OCI-LY3 (cell line): ENCODE measurements around the gene RNASET2.

Experiments
- H2AFZ ChIP-seq: fragments of 200-600, 300-600 bp; shearing (Covaris generic); 2 replicates; pipeline ENCODE4 v1.6.0; 2014; ENCODE audit warnings: antibody characterized with exemption, low read depth, low read length
- H3K27ac ChIP-seq: fragments of 200-600, 300-600 bp; sonication (generic); 2 replicates; pipeline ENCODE4 v1.5.1; 2014; ENCODE audit warnings: mild to moderate bottlenecking, low read length, moderate library complexity, mixed read lengths
- H3K27me3 ChIP-seq: fragments of 200-600, 300-600 bp; sonication (generic); 2 replicates; pipeline ENCODE4 v1.6.1; 2014; ENCODE audit warnings: low read depth, low read length, mixed read lengths
- H3K36me3 ChIP-seq: fragments of 200-600, 300-600 bp; sonication (generic); replicated peaks from 2 replicates; pipeline ENCODE3; 2014; ENCODE audit warnings: low read depth, low read length, mixed read lengths
- H3K4me1 ChIP-seq: fragments of 300-600, 200-600 bp; sonication (generic); 2 replicates; pipeline ENCODE4 v1.6.1; 2014; ENCODE audit warnings: low read length, mixed read lengths
- H3K4me2 ChIP-seq: fragments of 200-600, 300-600 bp; sonication (generic); 2 replicates; pipeline ENCODE4 v1.6.1; 2014; ENCODE audit warnings: low read length, mixed read lengths
- H3K4me3 ChIP-seq: fragments of 300-600, 200-600 bp; sonication (generic); 2 replicates; pipeline ENCODE4 v1.5.1; 2014; ENCODE audit warnings: antibody characterized with exemption, mild to moderate bottlenecking, low read length, moderate library complexity
- H3K79me2 ChIP-seq: fragments of 300-600, 200-600 bp; shearing (Covaris generic); 2 replicates; pipeline ENCODE4 v1.6.1; 2014; ENCODE audit warnings: mild to moderate bottlenecking, low read length, mixed read lengths
- H3K9ac ChIP-seq: fragments of 300-600, 200-600 bp; shearing (Covaris generic); 2 replicates; pipeline ENCODE4 v1.6.0; 2014; ENCODE audit warnings: mild to moderate bottlenecking, low read length, moderate library complexity
- H3K9me3 ChIP-seq: fragments of 200-600, 300-600 bp; shearing (Covaris generic); 2 replicates; pipeline ENCODE4 v1.6.1; 2014; ENCODE audit warnings: low read length, mixed read lengths; ENCODE audit not compliant: insufficient read depth
- H4K20me1 ChIP-seq: fragments of 200-600, 300-600 bp; sonication (generic); 2 replicates; pipeline ENCODE4 v1.6.1; 2016; ENCODE audit warnings: low read length, mixed read lengths; ENCODE audit not compliant: insufficient read depth
- EZH2phosphoT487 ChIP-seq: fragments of 200-600 bp; shearing (Covaris generic); IDR thresholded peaks from 2 replicates; pipeline ENCODE4 v1.6.1; 2018; ENCODE audit warnings: antibody characterized with exemption, mixed run types, low read depth
- TF ChIP-seq, protein P1 (sequence below): fragments of 200-600, 300-600 bp; sonication (generic); IDR thresholded peaks from 2 replicates; pipeline ENCODE4 v1.5.1; 2014; ENCODE audit warnings: antibody characterized with exemption, low read length, low read depth

RNASET2 gene

DNA sequence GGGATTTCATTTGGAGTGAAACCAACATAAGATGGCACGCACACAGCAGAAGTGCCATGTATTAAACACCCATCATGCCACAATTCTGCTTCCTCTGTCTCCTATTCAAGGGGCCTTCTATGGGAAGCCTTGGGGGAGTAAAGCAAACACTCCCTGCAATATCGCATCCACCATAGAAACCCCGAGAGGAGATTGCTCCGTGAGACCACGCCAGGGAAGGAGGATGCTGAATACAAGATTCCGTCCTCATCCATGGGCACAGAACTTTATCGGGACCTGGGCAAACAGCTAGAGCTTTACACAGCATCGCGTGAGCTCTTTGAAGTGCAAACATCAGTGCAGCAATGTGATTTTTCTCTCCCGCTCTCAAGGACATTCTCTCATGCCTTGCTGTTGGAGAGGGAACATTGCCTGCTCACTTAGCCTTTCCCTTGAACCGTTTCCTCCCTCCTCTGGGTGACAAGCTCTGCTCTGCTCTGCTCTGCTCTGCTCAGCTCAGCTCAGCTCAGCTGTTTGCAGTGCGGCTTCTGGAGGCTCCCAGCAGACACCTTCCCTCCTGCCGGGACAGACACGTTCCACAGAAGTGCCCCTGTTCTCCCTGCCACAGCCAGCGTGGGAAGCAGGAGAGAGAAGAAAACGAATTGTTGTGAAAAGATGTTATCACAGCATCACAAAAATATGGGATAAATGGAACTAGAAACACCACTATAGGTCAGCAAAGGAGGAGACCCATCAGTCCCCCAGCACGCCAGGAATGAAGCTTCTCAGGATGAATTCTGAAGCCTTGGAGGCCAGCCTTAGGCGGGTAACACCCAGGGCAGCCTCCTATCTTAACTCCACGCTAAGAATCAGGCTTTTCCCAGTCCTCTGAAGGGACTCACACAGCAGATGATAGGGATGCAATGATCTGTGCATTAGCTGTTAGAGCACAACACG lies 48.2 kb downstream of the RNASET2 start:
- Histone ChIP-seq H3K4me2 (peak overlapping the region; percentile 68), H3K27me3 (peaks cover 20% of the 10 kb centered on the region), H4K20me1 (no peaks in the 10 kb centered on the region), H3K4me1 (peaks cover 19% of the 10 kb centered on the region), H2AFZ (no peak overlapping the region), H3K9ac (no peak overlapping the region), H3K9me3 (no peaks in the 10 kb centered on the region), H3K27ac (no peak overlapping the region), H3K36me3 (no peaks in the 10 kb centered on the region), H3K4me3 (no peak overlapping the region; the same call in 1 of the 2 replicates), H3K79me2 (no peaks in the 10 kb centered on the region)
- TF ChIP-seq, protein P1, sequence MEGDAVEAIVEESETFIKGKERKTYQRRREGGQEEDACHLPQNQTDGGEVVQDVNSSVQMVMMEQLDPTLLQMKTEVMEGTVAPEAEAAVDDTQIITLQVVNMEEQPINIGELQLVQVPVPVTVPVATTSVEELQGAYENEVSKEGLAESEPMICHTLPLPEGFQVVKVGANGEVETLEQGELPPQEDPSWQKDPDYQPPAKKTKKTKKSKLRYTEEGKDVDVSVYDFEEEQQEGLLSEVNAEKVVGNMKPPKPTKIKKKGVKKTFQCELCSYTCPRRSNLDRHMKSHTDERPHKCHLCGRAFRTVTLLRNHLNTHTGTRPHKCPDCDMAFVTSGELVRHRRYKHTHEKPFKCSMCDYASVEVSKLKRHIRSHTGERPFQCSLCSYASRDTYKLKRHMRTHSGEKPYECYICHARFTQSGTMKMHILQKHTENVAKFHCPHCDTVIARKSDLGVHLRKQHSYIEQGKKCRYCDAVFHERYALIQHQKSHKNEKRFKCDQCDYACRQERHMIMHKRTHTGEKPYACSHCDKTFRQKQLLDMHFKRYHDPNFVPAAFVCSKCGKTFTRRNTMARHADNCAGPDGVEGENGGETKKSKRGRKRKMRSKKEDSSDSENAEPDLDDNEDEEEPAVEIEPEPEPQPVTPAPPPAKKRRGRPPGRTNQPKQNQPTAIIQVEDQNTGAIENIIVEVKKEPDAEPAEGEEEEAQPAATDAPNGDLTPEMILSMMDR, result no peak
- no peak for TF ChIP-seq EZH2phosphoT487

DNA sequence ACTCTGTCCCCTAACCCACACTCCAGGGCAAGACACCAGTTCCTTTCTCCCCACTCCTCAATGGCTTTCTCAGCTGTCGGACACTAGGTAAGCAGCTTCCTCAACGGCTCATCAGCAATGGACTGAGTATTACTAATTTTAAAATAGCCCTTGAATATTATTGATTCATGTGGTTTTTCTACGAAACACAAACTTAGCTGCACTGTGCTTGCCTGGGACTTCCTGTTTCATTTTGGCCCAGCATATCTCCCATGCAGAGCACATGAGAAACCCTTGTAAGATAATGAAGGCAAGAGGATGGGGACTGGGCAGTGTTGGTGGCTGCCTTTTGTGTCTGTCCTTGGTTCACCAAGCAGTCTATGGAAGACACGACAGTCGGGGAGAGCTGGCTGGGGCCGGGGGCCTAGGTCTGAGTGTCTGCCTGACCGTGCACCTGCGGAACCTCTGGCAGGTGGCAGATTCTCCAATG lies 48.9 kb downstream of the RNASET2 start:
- Histone ChIP-seq H3K27ac (no peak overlapping the region), H3K27me3 (peaks cover 20% of the 10 kb centered on the region), H4K20me1 (no peaks in the 10 kb centered on the region), H3K9ac (no peak overlapping the region; the same call in 1 of the 2 replicates), H3K36me3 (no peaks in the 10 kb centered on the region), H3K4me2 (peak overlapping the region; percentile 68), H3K4me3 (peak overlapping the region; percentile 45), H3K4me1 (peaks cover 19% of the 10 kb centered on the region), H3K9me3 (no peaks in the 10 kb centered on the region), H2AFZ (peak overlapping the region; percentile 12; the same call in 1 of the 2 replicates), H3K79me2 (no peaks in the 10 kb centered on the region)
- no peak for TF ChIP-seq EZH2phosphoT487
- TF ChIP-seq, protein P1, result no peak

DNA sequence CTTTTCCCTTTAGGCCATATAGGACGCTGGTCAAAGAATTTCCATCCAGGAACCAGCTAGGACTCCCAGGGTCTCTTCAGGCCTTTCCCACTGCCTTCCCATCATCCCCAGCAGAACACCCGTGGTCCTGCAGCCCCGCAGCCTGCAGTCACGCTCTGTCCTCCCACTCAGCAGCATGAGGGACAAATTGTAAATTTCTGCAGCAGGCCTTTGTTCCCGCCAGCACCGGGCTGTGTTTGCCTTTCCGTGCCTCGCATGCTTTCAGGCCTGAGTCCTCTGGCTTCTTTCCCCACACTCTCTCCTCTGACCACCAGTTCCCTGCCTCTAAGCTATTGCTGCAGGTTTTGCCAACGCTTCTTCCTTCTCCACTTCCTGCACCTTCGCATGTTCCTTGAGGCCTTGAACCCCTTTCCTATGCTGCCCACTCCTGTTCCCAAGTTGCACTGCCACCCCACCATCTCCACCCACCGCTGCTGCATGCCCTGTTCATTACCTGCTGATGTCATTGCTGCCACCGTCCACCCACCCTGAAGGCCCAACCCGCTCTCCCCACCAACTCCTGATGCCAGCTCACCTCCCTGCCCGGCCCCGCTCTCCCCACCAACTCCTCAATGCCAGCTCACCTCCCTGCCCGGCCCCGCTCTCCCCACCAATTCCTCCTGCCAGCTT lies 49.8 kb downstream of the RNASET2 start:
- H3K4me3 ChIP-seq, result no peak overlapping the region
- H3K4me1 ChIP-seq, result peaks cover 19% of the 10 kb centered on the region
- H3K9ac ChIP-seq, result no peak overlapping the region
- peak overlapping the region; percentile 68; the same call in 1 of the 2 replicates for H3K4me2 ChIP-seq
- no peak overlapping the region for H2AFZ ChIP-seq
- H3K27ac ChIP-seq, result no peak overlapping the region
- no peaks in the 10 kb centered on the region for H3K79me2 ChIP-seq
- TF ChIP-seq EZH2phosphoT487, result no peak
- TF ChIP-seq, protein P1, result no peak
- H3K9me3 ChIP-seq, result no peaks in the 10 kb centered on the region
- H3K27me3 ChIP-seq, result peaks cover 20% of the 10 kb centered on the region
- H4K20me1 ChIP-seq, result no peaks in the 10 kb centered on the region
- H3K36me3 ChIP-seq, result no peaks in the 10 kb centered on the region
